OCI-LY7 (cell line): ENCODE results near the gene ASS1. TPM values are rescaled to one million over a fixed set of nuclear protein-coding genes. Genes with fewer than 3 reads are reported as not detected.

Experiments used
- BruUV-seq: library from RNA; stranded (reverse); fragments of 400-500 nt; replicated peaks from 2 replicates; lab custom pipeline; 2021; lab: Mats Ljungman, UMichigan
- CTCF ChIA-PET: fragments of 300-600 bp; sonication (Branson Sonifier 250); formaldehyde crosslinking; loops from one replicate; lab custom pipeline; 2022; ENCODE audit warnings: antibody characterized with exemption; ENCODE audit not compliant: unreplicated experiment; lab: Charles Lee
- POLR2A ChIA-PET: fragments of 300-600 bp; sonication (Branson Sonifier 250); formaldehyde crosslinking; loops from one replicate; lab custom pipeline; 2022; ENCODE audit warnings: antibody characterized with exemption; lab: Charles Lee
- DNase-seq: peaks from one replicate; pipeline ENCODE4 v3.0.0-alpha.2; 2015; ENCODE audit warnings: low spot score
- H2AFZ ChIP-seq: fragments of 200-600 bp; sonication (generic), shearing (Covaris generic); 2 replicates; pipeline ENCODE4 v1.6.1; 2014; ENCODE audit warnings: mild to moderate bottlenecking, antibody characterized with exemption, low read length, moderate library complexity
- H3K27ac ChIP-seq: fragments of 200-600 bp; sonication (generic); 2 replicates; pipeline ENCODE4 v1.5.1; 2014; ENCODE audit warnings: mixed run types, low read depth, mild to moderate bottlenecking, moderate library complexity, low read length, inconsistent platforms; ENCODE audit not compliant: poor library complexity, severe bottlenecking
- H3K36me3 ChIP-seq: fragments of 200-600 bp; sonication (generic); 2 replicates; pipeline ENCODE4 v1.6.1; 2014; ENCODE audit warnings: mild to moderate bottlenecking, antibody characterized with exemption, low read length, moderate library complexity, mixed read lengths; ENCODE audit not compliant: insufficient read depth
- H3K4me1 ChIP-seq: fragments of 200-600 bp; sonication (generic); 2 replicates; pipeline ENCODE4 v1.5.1; 2014; ENCODE audit warnings: mild to moderate bottlenecking, low read length; ENCODE audit not compliant: insufficient read depth, poor library complexity, severe bottlenecking
- H3K4me2 ChIP-seq: fragments of 200-600 bp; sonication (generic); 2 replicates; pipeline ENCODE4 v1.6.1; 2014; ENCODE audit warnings: mild to moderate bottlenecking, low read length
- H3K4me3 ChIP-seq: fragments of 200-600 bp; sonication (generic); 2 replicates; pipeline ENCODE4 v1.5.1; 2014; ENCODE audit warnings: mild to moderate bottlenecking, low read depth, low read length; ENCODE audit not compliant: poor library complexity, severe bottlenecking
- H3K79me2 ChIP-seq: fragments of 200-600 bp; sonication (generic); 2 replicates; pipeline ENCODE4 v1.6.1; 2016; ENCODE audit warnings: low read depth, mild to moderate bottlenecking, low read length, moderate library complexity, mixed read lengths; ENCODE audit not compliant: insufficient read depth
- H3K9me2 ChIP-seq: fragments of 200-600 bp; sonication (generic); 2 replicates; pipeline ENCODE4 v1.6.1; 2016; ENCODE audit warnings: mild to moderate bottlenecking, low read length, mixed read lengths; ENCODE audit not compliant: insufficient read depth
- H3K9me3 ChIP-seq: fragments of 200-600 bp; sonication (generic); 2 replicates; pipeline ENCODE4 v1.6.1; 2014; ENCODE audit warnings: mild to moderate bottlenecking, mixed run types, low read length, mixed read lengths
- H4K20me1 ChIP-seq: fragments of 200-600 bp; sonication (generic); 2 replicates; pipeline ENCODE4 v1.6.1; 2014; ENCODE audit warnings: mild to moderate bottlenecking, antibody characterized with exemption, low read length, moderate library complexity, mixed read lengths; ENCODE audit not compliant: insufficient read depth
- CTCF ChIP-seq: fragments of 200-600 bp; sonication (generic); conservative IDR thresholded peaks from 2 replicates; pipeline ENCODE4 v1.5.1; 2014; ENCODE audit warnings: mild to moderate bottlenecking, antibody characterized with exemption, low read length, moderate library complexity, mixed read lengths
- EZH2phosphoT487 ChIP-seq: fragments of 200-600 bp; sonication (generic); IDR thresholded peaks from 2 replicates; pipeline ENCODE4 v1.6.1; 2018; ENCODE audit warnings: low read depth, borderline replicate concordance, mild to moderate bottlenecking, mixed run types, antibody characterized with exemption, low read length, moderate library complexity, mixed read lengths
- intact Hi-C: fragments of 100-400 bp; cut with micrococcal nuclease; formaldehyde crosslinking; loops from one replicate; pipeline ENCODE4 v1.10.0; 2022; ENCODE audit not compliant: unreplicated experiment
- total RNA-seq, 2 experiments: library from RNA; depleted of rRNA in 1 of 2; stranded (reverse); fragments of >200 nt in 1 of 2; shearing (Covaris generic) in 1 of 2; gene quantifications; 2 replicates each; pipeline ENCODE4 v1.2.3, GENCODE V29; 2014 to 2022

ASS1 gene
- total RNA-seq, 2 experiments from 2014 or later: 0.70 to 16.3 TPM

GRCh38 chr9:130465383-130466096 lies 20.8 kb downstream of the ASS1 start:
- ChIA-PET CTCF (no interaction called here), POLR2A (no interaction called here)
- no peak for DNase-seq
- no peaks in the 10 kb centered on the region for H4K20me1 ChIP-seq
- no peaks in the 10 kb centered on the region for H3K9me3 ChIP-seq
- no peaks in the 10 kb centered on the region for H3K9me2 ChIP-seq
- H3K27ac ChIP-seq: no peak overlapping the region
- no peak for TF ChIP-seq CTCF
- no peak for TF ChIP-seq EZH2phosphoT487
- no peak overlapping the region for H3K4me3 ChIP-seq
- BruUV-seq: no TSS peak
- H3K79me2 ChIP-seq: no peaks in the 10 kb centered on the region
- H2AFZ ChIP-seq: no peak overlapping the region
- H3K36me3 ChIP-seq: no peaks in the 10 kb centered on the region
- no peak overlapping the region for H3K4me2 ChIP-seq
- no peaks in the 10 kb centered on the region for H3K4me1 ChIP-seq
- intact Hi-C loops: no loop called here

- H3K4me2 ChIP-seq: no peak overlapping the region
- H3K9me3 ChIP-seq: no peaks in the 10 kb centered on the region
- TF ChIP-seq EZH2phosphoT487: no peak
- no peak for TF ChIP-seq CTCF
- no peaks in the 10 kb centered on the region for H3K9me2 ChIP-seq
- DNase-seq: no peak
- no peaks in the 10 kb centered on the region for H4K20me1 ChIP-seq
- no peaks in the 10 kb centered on the region for H3K79me2 ChIP-seq
- no TSS peak for BruUV-seq
- no peaks in the 10 kb centered on the region for H3K4me1 ChIP-seq
- ChIA-PET CTCF (no interaction called here), POLR2A (no interaction called here)
- H2AFZ ChIP-seq: no peak overlapping the region
- H3K4me3 ChIP-seq: no peak overlapping the region
- H3K36me3 ChIP-seq: no peaks in the 10 kb centered on the region
- intact Hi-C loops: no loop called here
- no peak overlapping the region for H3K27ac ChIP-seq
These were observed 21.9 kb downstream of the ASS1 start for GRCh38 chr9:130466537-130467217.

- CTCF ChIA-PET: no interaction called here
These were observed 22.6 kb downstream of the ASS1 start for GRCh38 chr9:130467316-130467715.

More at GRCh38 chr9:130467316-130467715, 22.6 kb downstream of the ASS1 start:
- Histone ChIP-seq H3K9me2 (no peaks in the 10 kb centered on the region), H3K36me3 (no peaks in the 10 kb centered on the region), H3K4me2 (no peak overlapping the region), H4K20me1 (no peaks in the 10 kb centered on the region), H3K9me3 (no peaks in the 10 kb centered on the region), H3K4me3 (no peak overlapping the region), H2AFZ (no peak overlapping the region), H3K79me2 (no peaks in the 10 kb centered on the region), H3K27ac (no peak overlapping the region), H3K4me1 (no peaks in the 10 kb centered on the region)
- POLR2A ChIA-PET: no interaction called here
- no peak for TF ChIP-seq CTCF
- TF ChIP-seq EZH2phosphoT487: no peak
- no TSS peak for BruUV-seq
- DNase-seq: no peak
- intact Hi-C loops: no loop called here
